RWPE1 (cell line): Measurements from ENCODE around the gene RNF32.
"Not testable (repeated sequence)": the region's sequence is repeated elsewhere in the genome, so short reads cannot be mapped to it uniquely, and the experiment has no call there.

Source experiments
- CTCF ChIA-PET: fragments of 350-600 bp; sonication (Branson Sonifier 250); formaldehyde crosslinking; extraction: SDS; loops from one replicate; lab custom pipeline; 2021; lab: Yijun Ruan, JAX
- POLR2A ChIA-PET: fragments of 400-600 bp; formaldehyde crosslinking; extraction: SDS; loops from one replicate; lab custom pipeline; 2020; ENCODE audit warnings: antibody characterized with exemption; ENCODE audit not compliant: low non-redundant PET; lab: Yijun Ruan, JAX
- DNase-seq: peaks from one replicate; pipeline ENCODE4 v3.0.0; 2012; ENCODE audit warnings: low spot score
- H3K27ac ChIP-seq: fragments of 450-650 bp; 2 replicates; pipeline ENCODE4 v1.5.1; 2017
- TF ChIP-seq, protein P1 (sequence below): fragments of 450-650 bp; conservative IDR thresholded peaks from 2 replicates; pipeline ENCODE4 v1.5.1; 2017; ENCODE audit warnings: low read depth, mild to moderate bottlenecking

The RNF32 gene

DNA sequence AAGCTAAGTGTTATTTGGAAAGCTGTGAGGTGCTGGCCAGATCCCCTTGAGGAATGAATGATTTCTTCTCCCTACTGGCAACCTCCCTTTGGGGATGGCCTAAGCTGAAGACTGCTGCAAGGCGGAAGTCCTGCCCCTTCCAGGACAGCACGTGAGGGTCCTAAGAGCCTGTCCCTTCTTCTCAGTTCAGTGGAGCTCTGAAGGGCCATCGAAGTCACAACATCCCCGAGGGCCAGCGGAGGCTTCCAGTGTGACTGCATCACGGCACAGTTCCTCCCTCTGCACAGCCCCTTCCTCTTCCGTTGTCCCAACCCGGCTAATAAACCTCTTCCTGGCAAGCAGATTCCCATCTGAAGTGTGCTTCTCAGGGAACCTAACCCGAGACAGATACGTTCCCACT is 43.7 kb downstream of the RNF32 start:
- CTCF ChIA-PET: no interaction called here
- POLR2A ChIA-PET: no interaction called here
- no peak for DNase-seq
- TF ChIP-seq, protein P1, sequence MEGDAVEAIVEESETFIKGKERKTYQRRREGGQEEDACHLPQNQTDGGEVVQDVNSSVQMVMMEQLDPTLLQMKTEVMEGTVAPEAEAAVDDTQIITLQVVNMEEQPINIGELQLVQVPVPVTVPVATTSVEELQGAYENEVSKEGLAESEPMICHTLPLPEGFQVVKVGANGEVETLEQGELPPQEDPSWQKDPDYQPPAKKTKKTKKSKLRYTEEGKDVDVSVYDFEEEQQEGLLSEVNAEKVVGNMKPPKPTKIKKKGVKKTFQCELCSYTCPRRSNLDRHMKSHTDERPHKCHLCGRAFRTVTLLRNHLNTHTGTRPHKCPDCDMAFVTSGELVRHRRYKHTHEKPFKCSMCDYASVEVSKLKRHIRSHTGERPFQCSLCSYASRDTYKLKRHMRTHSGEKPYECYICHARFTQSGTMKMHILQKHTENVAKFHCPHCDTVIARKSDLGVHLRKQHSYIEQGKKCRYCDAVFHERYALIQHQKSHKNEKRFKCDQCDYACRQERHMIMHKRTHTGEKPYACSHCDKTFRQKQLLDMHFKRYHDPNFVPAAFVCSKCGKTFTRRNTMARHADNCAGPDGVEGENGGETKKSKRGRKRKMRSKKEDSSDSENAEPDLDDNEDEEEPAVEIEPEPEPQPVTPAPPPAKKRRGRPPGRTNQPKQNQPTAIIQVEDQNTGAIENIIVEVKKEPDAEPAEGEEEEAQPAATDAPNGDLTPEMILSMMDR: no peak
- H3K27ac ChIP-seq: no peak overlapping the region

DNA sequence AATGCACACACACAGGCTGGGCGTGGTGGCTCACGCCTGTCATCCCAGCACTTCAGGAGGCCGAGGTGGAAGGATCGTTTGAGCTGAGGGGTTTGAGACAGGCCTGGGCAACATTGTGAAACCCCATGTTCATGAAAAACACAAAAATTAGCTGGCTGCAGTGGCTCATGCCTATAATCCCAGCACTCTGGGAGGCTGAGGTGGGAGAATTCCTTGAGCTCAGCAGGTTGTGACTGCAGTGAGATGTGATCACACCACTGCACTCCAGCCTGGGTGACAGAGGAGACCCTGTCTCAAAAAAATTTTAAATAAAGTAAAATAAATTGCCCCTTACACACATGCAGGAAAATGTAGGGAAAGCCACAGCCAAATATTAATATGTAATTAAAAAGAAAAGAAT is 44.1 kb downstream of the RNF32 start:
- H3K27ac ChIP-seq: no peak overlapping the region
- ChIA-PET CTCF (no interaction called here), POLR2A (no interaction called here)
- no peak for DNase-seq
- TF ChIP-seq, protein P1: no peak

DNA sequence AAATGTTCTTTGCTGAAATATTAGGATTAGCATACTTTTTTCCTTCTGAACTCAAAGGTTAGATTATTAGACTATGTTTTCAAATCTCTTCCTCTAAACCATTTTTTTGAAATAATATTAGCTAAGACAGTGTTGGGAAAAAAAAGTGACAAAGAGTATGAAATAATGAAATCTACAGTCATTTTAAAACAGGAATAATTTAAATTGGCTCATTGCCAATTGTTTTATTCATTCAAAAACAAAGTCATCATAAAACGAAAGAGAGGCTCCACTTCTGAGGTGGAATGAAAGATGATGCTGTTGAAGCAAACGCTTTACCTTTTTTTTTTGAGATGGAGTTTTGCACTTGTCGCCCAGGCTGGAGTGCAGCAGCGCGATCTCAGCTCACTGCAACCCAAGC is 51.2 kb downstream of the RNF32 start:
- ChIA-PET POLR2A (no interaction called here), CTCF (no interaction called here)
- TF ChIP-seq, protein P1: no peak
- H3K27ac ChIP-seq: no peak overlapping the region
- DNase-seq: no peak

DNA sequence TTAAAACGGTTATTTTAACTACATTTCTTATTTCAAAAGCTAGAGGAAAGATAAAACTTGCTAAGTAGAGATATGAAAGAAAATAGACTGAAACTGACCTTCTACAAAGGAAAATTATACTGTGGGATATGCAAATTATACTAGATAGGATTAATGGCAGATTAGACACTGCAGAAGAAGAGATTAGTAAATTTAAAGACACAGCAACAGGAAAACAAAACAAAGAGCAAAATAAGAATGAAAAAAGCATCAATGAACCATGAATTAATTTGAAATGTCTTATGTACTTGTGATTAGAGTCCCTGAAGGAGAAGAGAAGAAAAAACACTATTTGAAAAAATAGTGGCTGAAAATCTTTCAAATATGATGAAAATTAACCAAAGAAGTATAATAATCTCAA is 52.3 kb downstream of the RNF32 start:
- CTCF ChIA-PET: no interaction called here
- DNase-seq: no peak
- POLR2A ChIA-PET: no interaction called here

DNA sequence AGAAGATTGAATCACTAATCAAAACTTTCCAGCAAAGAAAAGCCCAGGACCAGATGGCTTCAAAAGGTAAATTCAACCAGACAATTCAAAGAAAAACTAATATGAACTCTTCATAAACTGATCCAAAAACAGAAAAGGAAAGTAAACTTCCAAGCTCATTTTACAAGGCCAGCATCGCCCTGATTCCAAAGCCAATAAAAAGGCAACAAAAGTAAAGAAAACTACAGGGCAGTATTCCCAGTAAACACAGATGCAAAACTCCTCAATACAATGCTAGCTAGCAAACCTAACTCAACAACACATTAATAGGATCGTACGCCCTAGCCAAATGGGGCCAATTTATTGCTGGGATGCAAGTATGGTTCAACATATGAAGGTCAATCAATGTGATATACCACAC is 53.1 kb downstream of the RNF32 start:
- POLR2A ChIA-PET: no interaction called here
- no peak for DNase-seq
- CTCF ChIA-PET: no interaction called here
- H3K27ac ChIP-seq: no peak overlapping the region
- TF ChIP-seq, protein P1: no peak

More for the DNA sequence above, 52.3 kb downstream of the RNF32 start:
- H3K27ac ChIP-seq: no peak overlapping the region
- TF ChIP-seq, protein P1: no peak

DNA sequence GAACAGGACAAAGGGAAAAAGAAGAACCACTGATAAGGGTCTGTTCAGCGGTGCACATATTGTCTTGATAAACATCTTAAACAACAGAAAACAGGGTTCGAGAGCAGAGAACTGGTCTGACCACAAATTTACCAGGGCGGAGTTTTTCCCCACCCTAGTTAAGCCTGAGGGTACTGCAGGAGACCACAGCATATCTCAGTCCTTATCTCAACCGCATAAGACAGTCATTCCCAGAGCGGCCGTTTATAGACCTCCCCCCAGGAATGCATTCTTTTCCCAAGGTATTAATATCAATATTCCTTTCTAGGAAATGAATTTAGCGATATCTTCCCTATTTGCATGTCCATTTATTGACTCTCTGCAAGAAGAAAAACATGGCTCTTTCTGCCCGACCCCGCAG is 56.7 kb downstream of the RNF32 start:
- POLR2A ChIA-PET, H3K27ac ChIP-seq, CTCF ChIA-PET, DNase-seq: not testable (repeated sequence)

DNA sequence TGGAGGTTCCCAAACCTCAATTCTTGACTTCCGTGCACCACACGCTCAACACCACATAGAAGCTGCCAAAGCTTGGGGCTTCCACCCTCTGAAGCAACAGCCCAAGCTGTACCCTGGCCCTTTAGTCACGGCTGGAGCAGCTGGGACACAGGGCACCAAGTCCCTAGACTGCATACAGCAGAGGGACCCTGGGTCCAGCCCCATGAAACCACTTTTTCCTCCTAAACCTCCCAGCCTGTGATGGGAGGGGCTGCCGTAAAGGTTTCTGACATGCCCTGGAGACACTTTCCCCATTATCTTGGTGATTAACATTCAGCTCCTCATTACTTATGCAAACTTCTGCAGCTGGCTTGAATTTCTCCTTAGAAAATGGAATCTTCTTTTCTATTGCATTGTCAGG is 57.9 kb downstream of the RNF32 start:
- POLR2A ChIA-PET, H3K27ac ChIP-seq, DNase-seq, CTCF ChIA-PET: not testable (repeated sequence)

DNA sequence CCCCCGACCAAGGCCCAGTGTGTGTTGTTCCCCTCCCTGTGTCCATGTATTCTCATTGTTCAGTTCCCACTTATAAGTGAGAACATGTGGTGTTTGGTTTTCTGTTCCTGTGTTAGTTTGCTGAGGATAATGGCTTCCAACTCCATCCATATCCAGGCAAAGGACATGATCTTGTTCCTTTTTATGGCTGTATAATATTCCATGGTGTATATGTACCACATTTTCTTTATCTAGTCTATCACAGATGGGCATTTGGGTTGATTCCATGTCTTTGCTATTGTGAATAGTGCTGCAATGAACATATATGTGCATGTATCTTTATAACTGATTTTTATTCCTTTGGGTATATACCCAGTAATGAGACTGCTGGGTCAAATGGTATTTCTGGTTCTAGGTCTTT is 61.2 kb downstream of the RNF32 start:
- DNase-seq, H3K27ac ChIP-seq, POLR2A ChIA-PET, CTCF ChIA-PET: not testable (repeated sequence)
